HG03039 (cell line): Measurements from ENCODE around the gene EXOC6B.

Experiments used
- ATAC-seq: cut with Tn5 transposase; IDR thresholded peaks from one replicate; pipeline ENCODE4 v1.9.1; 2021; ENCODE audit warnings: mild to moderate bottlenecking, moderate library complexity; ENCODE audit not compliant: unreplicated experiment

Gene EXOC6B

GRCh38 chr2:72744049-72744448, 81.8 kb downstream of the EXOC6B start:
- ATAC-seq: no peak

GRCh38 chr2:72743481-72743880, 82.4 kb downstream of the EXOC6B start:
- ATAC-seq: no peak

DNA sequence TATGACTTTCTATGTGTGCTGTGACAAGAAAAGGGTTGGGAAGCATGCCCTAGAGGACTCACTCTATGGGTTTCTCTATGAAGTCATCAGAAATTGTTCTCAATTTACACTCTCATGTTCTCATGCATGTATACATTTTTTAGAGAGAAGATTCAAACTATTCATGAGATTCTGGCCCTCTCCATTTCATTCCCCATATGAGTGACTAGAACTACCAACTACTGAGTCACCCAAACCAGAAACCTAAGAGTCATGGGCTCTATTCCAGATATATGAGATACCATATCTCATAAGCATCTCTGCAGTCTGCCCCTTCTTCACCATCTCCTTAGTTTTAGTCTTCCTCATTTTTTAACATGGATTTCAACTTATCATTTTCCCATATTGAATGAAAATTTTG, 87.7 kb downstream of the EXOC6B start:
- no peak for ATAC-seq

DNA sequence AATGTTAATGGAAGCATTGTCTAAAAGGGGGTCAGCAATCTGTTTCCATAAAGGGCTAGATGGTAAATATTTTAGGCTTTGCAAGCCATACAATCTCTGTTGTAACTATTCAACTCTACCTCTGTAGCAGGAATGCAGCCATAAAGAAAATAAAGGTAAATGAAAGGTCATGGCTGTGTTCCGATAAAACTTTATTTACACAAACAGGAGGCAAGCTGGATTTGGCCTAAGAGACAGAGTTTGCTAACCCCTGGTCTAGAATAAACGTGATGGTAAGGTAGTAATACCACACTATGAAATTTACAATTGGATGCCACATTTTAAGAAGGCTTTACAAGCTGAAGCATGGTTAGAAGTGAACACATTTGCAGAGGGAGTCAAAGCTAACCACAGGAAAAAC, 91.4 kb downstream of the EXOC6B start:
- ATAC-seq: no peak

DNA sequence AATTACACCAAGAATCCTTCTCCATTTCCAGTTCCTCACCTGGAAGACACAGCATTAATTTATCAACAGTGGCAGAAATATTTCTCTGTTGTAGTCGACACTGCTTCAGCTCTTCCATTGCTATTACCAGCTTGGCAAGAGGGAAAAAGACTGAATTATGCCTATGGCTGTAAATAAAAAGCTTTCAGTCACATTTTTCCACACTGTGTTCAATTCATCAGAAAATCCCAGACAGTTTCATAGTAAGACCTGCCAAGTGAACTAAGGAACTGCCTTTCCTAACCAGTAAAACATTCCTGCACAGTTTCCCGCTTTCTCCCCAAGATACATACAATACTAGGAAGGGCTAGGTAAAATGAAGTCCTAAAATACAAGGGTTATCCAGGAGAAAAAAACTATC, 94.7 kb downstream of the EXOC6B start:
- no peak for ATAC-seq

GRCh38 chr2:72727356-72727755, 98.5 kb downstream of the EXOC6B start:
- ATAC-seq: no peak

DNA sequence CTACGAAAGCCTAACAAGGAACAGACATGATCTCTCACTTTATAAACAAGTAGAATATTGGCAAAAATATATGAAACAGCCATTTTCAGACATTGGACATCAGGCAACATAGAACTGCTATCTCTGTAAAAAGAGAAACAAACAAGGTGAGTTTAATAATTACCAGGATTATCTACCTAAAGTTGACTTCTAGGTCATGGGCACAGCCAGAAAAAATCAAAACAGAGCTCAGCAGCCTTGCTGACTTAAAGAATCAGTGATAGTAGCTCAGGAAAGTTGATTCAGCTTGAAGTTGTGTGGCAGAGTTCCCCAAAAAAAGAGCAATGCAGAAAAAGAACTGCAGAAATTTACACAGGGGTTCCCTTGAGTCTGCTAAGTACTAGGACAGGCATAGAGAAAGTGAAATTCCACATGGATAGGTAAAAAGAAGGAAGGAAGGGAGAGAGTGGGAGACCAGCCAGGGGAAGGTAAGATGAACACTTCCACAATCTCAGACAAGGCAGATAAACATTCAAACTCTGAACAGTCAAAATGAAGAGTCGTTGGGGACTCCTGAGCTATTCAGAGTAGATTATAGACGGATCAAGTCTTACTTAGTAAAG, 102.0 kb downstream of the EXOC6B start:
- ATAC-seq: no peak

DNA sequence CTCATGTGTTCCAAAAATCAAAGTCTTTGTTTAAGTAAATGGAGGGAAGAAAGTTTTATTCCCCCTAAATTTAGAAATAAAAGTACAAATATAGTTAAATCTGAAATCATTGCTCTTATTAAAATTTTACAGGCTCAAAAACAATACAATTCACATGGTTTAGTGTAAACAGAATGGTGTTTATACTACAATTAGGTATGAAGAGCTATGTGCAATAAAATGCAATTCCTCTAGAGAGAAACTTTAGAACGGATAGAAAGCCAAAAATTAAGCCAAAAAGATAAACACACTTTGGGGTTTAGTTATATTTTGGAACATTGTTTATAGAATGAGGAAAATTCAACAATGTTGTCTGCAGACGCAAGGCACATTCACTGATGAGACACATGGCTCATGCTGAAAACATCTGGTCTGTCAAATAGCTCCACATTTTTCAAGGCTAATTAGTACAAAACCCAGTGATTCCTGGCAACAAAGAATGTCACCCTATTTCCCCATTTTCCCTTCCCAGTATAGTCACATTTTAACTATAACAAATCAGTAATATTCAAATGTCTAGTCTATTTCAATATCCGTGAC, 103.3 kb downstream of the EXOC6B start:
- no peak for ATAC-seq

DNA sequence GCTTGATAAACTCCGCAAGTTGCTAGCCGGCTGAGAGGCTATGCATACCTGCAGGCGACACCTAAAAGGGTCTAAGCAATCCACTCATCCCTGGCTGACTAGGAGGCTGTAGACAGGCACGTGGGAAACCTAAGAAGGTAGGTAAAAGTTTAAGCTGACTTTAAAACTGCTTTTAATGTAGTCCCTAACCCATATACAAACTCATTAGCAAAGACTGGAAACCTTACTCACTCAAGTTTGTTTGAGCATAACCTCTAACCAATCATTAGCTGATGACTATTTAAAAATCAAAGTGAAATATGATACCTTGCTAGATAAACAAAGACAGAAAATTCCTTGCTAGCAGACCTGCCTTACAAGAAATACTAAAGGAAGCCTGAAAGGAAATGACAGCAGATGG, 106.4 kb downstream of the EXOC6B start:
- no peak for ATAC-seq

GRCh38 chr2:72718876-72719275, 107.0 kb downstream of the EXOC6B start:
- no peak for ATAC-seq

DNA sequence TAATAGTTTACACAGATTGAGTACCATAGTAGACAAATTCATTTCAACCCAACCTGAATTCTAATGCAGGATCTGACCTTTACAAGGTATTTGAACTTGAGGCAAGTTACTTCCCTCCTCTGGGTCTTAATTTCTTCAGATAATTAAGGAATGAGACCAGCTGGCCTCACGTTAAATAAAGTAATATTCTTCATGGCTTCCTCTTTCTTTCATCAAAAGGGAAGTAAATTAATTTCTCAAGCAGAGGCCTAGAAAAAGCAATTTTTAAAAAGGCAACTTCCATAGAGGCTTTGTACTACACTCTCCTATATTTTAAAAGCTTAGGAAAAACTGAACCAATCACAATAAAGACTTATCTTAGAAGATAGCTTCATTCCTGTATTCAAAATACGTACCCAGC, 109.2 kb downstream of the EXOC6B start:
- ATAC-seq: no peak

DNA sequence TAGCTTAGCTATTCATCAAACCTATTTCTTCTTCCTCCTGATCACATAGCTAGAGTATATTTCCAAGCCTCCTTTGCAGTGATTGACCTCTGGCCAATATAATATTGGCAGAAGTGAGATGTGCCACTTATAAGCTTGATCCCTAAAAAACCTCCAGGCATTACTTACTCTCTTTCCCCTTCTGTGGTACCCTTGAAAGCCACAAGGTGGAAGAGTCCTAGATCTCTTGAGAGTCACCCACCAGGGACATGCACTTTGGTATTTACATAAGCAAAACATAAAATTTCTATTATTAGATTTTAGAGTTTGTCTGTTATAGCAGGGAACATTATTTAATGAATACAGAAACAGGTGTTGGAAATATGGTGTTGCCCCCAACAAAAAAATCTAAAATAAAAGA, 112.0 kb downstream of the EXOC6B start:
- ATAC-seq: no peak

- ATAC-seq: no peak
Measured at GRCh38 chr2:72712977-72713376, 112.9 kb downstream of the EXOC6B start.

GRCh38 chr2:72712304-72712703, 113.5 kb downstream of the EXOC6B start:
- no peak for ATAC-seq

GRCh38 chr2:72710418-72711152, 115.2 kb downstream of the EXOC6B start:
- no peak for ATAC-seq

DNA sequence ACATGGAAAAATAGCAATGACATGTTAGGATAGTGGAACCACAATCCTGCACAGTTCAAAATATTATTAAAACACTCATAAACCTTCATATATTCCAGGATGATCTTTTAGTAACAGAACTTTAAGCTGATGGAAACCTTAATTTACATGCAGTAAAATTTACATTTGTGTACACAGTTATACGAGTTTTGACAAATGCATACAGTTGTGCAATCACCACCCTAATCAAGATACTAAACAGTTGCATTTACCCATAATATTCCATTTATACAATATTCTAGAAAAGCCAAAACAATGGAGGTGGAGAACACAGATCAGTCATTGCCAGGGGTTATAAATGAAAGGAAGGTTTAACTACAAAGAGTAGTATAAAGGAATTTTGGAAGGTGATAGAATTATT, 117.6 kb downstream of the EXOC6B start:
- ATAC-seq: no peak

DNA sequence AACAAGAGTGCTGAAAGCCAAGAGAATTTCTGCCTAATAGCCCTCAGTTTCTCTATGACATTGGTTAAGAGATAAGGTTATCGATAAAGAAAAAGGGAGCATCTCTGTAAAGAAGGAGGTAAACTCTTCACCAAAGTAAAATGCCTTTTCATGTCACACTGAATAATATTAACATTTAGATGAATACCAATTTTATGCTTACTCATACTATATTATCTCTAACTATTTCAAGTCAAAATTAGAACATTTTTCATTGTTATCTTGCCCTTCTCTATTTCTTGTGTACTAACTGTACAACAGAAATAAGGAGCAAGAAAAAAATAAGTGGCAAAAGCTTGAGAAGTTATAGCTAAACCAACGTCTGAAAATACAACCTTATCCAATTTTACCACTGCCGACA, 127.5 kb downstream of the EXOC6B start:
- no peak for ATAC-seq

DNA sequence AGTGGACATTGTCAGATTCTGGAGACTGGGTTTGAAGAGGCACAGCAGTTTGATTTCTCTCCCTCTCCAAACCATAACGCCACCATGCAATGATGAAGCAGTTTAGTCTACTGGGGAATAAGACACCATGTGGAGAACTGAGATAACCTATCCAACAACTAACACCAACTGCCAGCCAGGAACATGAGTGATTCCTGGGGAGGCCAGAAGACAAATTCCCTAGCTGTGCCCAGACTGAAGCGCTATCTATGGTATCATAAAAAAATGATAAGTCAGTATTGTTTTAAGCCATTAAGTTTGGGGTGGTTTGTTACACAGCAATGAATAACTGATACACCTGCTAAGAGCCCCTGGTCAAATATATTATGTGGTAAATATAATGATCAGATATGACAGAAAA, 129.3 kb downstream of the EXOC6B start:
- ATAC-seq: no peak

DNA sequence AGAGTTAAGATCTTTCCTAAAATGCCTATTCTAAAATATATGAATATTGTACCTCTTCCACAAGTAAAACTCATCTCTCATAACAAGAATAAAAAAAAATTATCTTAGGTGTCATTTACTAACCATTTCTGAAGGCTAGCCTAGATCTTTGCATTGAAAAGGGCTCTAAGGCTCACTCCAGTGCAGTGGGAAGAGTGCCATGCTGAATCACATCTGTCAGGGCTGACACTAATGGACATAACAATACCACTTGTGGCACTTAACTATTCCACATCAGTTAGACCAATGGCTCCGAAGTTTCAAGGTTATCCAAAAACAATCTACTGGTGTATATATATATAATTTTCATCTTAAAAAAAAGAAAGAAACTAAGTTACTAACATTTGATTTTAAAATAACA, 130.2 kb downstream of the EXOC6B start:
- ATAC-seq: no peak

DNA sequence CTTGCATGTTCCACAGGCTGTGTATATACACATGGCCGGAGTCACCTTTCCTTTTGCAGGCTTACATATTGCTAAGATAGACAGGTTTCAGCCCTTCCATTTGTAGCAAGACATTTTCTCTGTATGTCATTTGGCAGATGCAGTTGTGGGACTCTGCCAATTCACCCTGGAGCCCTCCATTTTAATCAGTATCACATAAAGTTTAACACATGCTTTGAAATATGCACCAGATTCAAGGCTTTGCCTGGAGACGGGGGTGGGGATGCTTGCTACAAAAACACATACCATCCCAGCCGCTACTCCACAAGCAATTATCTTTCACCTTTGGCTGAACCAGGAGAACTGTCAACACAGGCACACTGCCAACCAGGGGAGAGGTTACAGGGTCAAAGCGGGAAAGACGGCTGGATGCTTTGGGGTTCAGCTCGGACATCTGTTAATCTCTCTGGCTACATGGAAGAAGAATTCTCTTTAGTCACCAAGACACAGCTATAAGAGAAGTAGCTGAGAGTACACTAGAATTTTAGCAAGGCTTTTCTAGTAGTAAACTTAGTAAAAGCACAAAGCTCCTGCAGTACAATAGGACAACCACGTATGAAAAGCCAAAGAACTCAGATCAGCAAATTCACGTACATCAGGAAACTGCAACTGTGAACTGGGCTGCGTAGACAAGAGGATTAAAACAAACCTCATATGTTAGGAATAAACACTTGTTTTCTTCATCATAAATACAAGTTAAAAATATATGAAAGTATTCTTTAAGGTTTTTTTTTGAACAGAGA, 130.9 kb downstream of the EXOC6B start:
- ATAC-seq: no peak

DNA sequence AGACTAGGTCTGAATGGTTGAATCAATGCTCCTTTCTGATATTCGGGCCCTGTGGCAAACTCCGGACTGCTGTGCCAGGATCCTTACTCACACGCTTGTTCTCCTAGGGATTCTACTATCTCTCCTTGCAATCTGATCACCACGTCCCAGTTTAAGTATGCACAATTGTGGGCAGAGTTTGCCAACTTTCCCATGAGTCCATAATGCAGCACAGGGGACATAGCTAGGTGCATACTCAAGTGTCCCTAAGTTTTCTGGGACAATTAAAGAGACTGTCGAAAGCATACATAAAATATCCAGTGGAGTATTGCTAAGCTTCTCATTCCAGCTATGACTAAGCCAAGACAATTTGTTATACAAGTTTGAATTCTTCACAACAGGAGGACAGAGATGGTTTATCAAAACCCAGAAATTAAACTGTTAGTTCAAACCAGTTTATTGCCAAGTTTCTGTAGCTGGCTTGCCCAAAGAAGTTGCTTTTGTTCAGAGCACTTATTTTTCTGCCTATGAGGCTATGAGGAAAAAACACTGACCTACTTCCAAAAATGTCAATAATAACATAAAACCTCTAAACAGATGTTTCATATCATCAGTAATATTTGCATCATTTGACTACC, 136.1 kb downstream of the EXOC6B start:
- no peak for ATAC-seq
